CD4-positive, alpha-beta T cell (primary cell): ENCODE data around the gene ADAP2. TPM values are rescaled to one million over a fixed set of nuclear protein-coding genes. Genes with fewer than 3 reads are reported as not detected.
"Not testable (repeated sequence)": the region's sequence is repeated elsewhere in the genome, so short reads cannot be mapped to it uniquely, and the experiment has no call there.

ENCODE experiments used
- ATAC-seq: fragments of 200-7000 bp; cut with Tn5 transposase; one replicate; pipeline ENCODE4 v1.10.0; 2022; ENCODE audit warnings: mild to moderate bottlenecking; ENCODE audit not compliant: poor library complexity
- CTCF ChIA-PET: fragments of 350-600 bp; sonication (Branson Sonifier 250); formaldehyde crosslinking; loops from one replicate; lab custom pipeline; 2021; ENCODE audit warnings: antibody characterized with exemption, inconsistent platforms; lab: Charles Lee
- POLR2A ChIA-PET: fragments of 350-600 bp; sonication (Branson Sonifier 250); formaldehyde crosslinking; loops from one replicate; lab custom pipeline; 2021; ENCODE audit warnings: antibody characterized with exemption, inconsistent platforms; lab: Charles Lee
- DNase-seq, 14 experiments: peaks; one replicate each; pipeline ENCODE4 v3.0.0-alpha.2; 2013 to 2020; ENCODE audit warnings: mixed read lengths in 2 of 14
- H3K27ac ChIP-seq, 2 donors: one replicate each; pipeline versions ENCODE4 v1.5.1 to v1.7.0; 2013; ENCODE audit warnings: low read length in 2 of 2, low read depth in 1 of 2, mild to moderate bottlenecking in 1 of 2
- H3K27me3 ChIP-seq, 2 experiments: 1 replicate in 1 of 2; 2 replicates in 1 of 2; pipeline versions ENCODE4 v1.6.1 to v1.7.0; 2013; ENCODE audit warnings: low read length in 2 of 2, control low read depth in 1 of 2, mild to moderate bottlenecking in 1 of 2, moderate library complexity in 1 of 2; ENCODE audit not compliant: insufficient read depth in 2 of 2, control insufficient read depth in 1 of 2
- H3K36me3 ChIP-seq: one replicate; pipeline ENCODE4 v1.6.1; 2013; ENCODE audit warnings: low read length, control low read depth; ENCODE audit not compliant: insufficient read depth
- H3K4me1 ChIP-seq: one replicate; pipeline ENCODE4 v1.6.1; 2013; ENCODE audit warnings: low read length, control low read depth; ENCODE audit not compliant: insufficient read depth
- H3K4me3 ChIP-seq: one replicate; pipeline ENCODE4 v1.5.1; 2013; ENCODE audit warnings: mild to moderate bottlenecking, low read length, moderate library complexity
- H3K9me3 ChIP-seq, 2 experiments: 1 replicate in 1 of 2; 2 replicates in 1 of 2; pipeline versions ENCODE4 v1.6.1 to v1.7.0; 2013; ENCODE audit warnings: low read length in 2 of 2, mild to moderate bottlenecking in 2 of 2, control low read depth in 1 of 2, moderate library complexity in 1 of 2; ENCODE audit not compliant: control insufficient read depth in 1 of 2, insufficient read depth in 1 of 2
- H3K27ac Mint-ChIP-seq: one replicate; pipeline ENCODE4 v1.8.0; 2020; ENCODE audit warnings: mixed read lengths
- H3K27me3 Mint-ChIP-seq: one replicate; pipeline ENCODE4 v1.8.0; 2021; ENCODE audit warnings: mixed read lengths
- H3K36me3 Mint-ChIP-seq: one replicate; pipeline ENCODE4 v1.8.0; 2021; ENCODE audit warnings: low read depth, mixed read lengths
- H3K4me1 Mint-ChIP-seq: one replicate; pipeline ENCODE4 v1.8.0; 2021; ENCODE audit warnings: low read depth, mixed read lengths
- H3K4me3 Mint-ChIP-seq: one replicate; pipeline ENCODE4 v1.8.0; 2020; ENCODE audit warnings: mild to moderate bottlenecking, mixed read lengths
- H3K9me3 Mint-ChIP-seq: one replicate; pipeline ENCODE4 v1.8.0; 2020; ENCODE audit warnings: mixed read lengths
- intact Hi-C, 2 experiments: fragments of 100-400 bp; cut with DNase I in 1 of 2; cut with micrococcal nuclease in 1 of 2; formaldehyde crosslinking; loops; one replicate each; pipeline versions ENCODE4 v1.15.1 to v1.9.0; 2023 to 2025; cut with DNase I, micrococcal nuclease
- total RNA-seq, 174 experiments: library from RNA in 2 of 174; stranded (reverse) in 2 of 174; gene quantifications; one replicate each; pipeline ENCODE4 v1.2.3 and lab custom pipeline; 2021 to 2026
- TF ChIP-seq, protein P1 (sequence below): fragments of 200-600 bp; IDR thresholded peaks from one replicate; pipeline ENCODE4 v1.8.0; 2022; ENCODE audit warnings: antibody characterized with exemption, mild to moderate bottlenecking

The ADAP2 gene
- total RNA-seq, 2 experiments from 2014 or later, result 1.1 to 1.8 TPM

- Mint-ChIP-seq H3K4me1 (no peaks in the 10 kb centered on the region), H3K4me3 (no peak overlapping the region), H3K27ac (no peak overlapping the region), H3K9me3 (no peaks in the 10 kb centered on the region), H3K27me3 (peaks cover 25% of the 10 kb centered on the region), H3K36me3 (no peaks in the 10 kb centered on the region)
- CTCF ChIA-PET, result no interaction called here
- Histone ChIP-seq H3K4me3 (no peak overlapping the region), H3K36me3 (no peaks in the 10 kb centered on the region), H3K27ac (no peak overlapping the region), H3K27me3 (peaks cover 11% of the 10 kb centered on the region in 2 experiments), H3K9me3 (no peaks in the 10 kb centered on the region), H3K4me1 (no peaks in the 10 kb centered on the region)
- POLR2A ChIA-PET, result no interaction called here
- DNase-seq (no peak), ATAC-seq (no peak)
- intact Hi-C loops, result no loop called here
- TF ChIP-seq, protein P1, sequence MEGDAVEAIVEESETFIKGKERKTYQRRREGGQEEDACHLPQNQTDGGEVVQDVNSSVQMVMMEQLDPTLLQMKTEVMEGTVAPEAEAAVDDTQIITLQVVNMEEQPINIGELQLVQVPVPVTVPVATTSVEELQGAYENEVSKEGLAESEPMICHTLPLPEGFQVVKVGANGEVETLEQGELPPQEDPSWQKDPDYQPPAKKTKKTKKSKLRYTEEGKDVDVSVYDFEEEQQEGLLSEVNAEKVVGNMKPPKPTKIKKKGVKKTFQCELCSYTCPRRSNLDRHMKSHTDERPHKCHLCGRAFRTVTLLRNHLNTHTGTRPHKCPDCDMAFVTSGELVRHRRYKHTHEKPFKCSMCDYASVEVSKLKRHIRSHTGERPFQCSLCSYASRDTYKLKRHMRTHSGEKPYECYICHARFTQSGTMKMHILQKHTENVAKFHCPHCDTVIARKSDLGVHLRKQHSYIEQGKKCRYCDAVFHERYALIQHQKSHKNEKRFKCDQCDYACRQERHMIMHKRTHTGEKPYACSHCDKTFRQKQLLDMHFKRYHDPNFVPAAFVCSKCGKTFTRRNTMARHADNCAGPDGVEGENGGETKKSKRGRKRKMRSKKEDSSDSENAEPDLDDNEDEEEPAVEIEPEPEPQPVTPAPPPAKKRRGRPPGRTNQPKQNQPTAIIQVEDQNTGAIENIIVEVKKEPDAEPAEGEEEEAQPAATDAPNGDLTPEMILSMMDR, result no peak
Observed at GRCh38 chr17:30929081-30929633, 7.4 kb downstream of the ADAP2 start.

- H3K4me1 Mint-ChIP-seq, DNase-seq, H3K27me3 ChIP-seq, ATAC-seq, H3K27ac ChIP-seq, H3K9me3 ChIP-seq, H3K4me1 ChIP-seq, H3K9me3 Mint-ChIP-seq, H3K36me3 Mint-ChIP-seq, H3K4me3 ChIP-seq, POLR2A ChIA-PET, intact Hi-C loops, H3K4me3 Mint-ChIP-seq, CTCF ChIA-PET, H3K27ac Mint-ChIP-seq, H3K36me3 ChIP-seq: not testable (repeated sequence)
- peaks cover 20% of the 10 kb centered on the region for H3K27me3 Mint-ChIP-seq
Observed at GRCh38 chr17:30929861-30930260, 8.1 kb downstream of the ADAP2 start.

DNA sequence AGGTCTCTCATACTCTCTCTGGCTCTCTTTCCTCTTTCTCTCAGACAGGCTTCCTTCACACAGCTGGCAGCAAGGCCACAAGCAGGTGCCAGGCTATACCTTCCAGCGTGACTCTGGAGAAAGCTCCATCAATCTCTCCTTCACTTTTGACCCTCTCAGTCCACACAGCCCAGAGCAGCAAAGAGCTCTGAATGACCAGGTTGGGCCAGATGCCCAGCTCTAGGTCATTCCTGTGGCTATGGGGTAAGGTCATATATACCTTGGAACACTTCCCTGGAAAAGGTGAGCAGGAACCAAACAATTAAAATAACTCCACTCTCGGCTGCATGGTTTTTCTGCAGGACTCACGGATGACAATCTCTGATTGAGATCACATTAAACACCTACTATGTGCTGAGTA is 8.8 kb downstream of the ADAP2 start:
- CTCF ChIA-PET, result no interaction called here
- Mint-ChIP-seq H3K36me3 (no peaks in the 10 kb centered on the region), H3K27ac (no peak overlapping the region), H3K27me3 (peaks cover 18% of the 10 kb centered on the region), H3K4me3 (no peak overlapping the region), H3K9me3 (no peaks in the 10 kb centered on the region), H3K4me1 (no peaks in the 10 kb centered on the region)
- Histone ChIP-seq H3K27me3 (peaks cover 6 to 7% of the 10 kb centered on the region in 2 experiments), H3K36me3 (no peaks in the 10 kb centered on the region), H3K9me3 (no peaks in the 10 kb centered on the region), H3K4me1 (no peaks in the 10 kb centered on the region), H3K27ac (no peak overlapping the region), H3K4me3 (no peak overlapping the region)
- ATAC-seq (no peak), DNase-seq (no peak)
- intact Hi-C loops, result no loop called here
- POLR2A ChIA-PET, result no interaction called here
- TF ChIP-seq, protein P1, result no peak

DNA sequence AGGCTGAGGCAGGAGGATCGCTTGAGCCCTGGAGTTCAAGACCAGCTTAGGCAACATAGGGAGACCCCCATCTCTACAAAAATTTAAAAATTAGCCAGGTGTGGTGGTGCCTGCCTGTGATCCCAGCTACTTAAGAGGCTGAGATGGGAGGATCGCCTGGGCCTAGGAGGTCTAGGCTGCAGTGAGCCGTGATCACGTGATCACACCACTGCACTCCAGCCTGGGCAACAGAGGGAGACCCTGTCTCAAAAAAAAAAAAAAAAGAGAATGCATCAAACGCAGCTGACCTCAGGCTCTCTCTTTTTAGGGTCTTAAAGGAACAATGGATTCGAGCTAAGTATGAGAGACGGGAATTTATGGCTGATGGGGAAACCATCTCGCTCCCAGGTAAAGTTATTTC is 9.8 kb downstream of the ADAP2 start:
- POLR2A ChIA-PET, H3K4me1 Mint-ChIP-seq: not testable (repeated sequence)

More for the DNA sequence above, 9.8 kb downstream of the ADAP2 start:
- H3K27me3 ChIP-seq, H3K9me3 Mint-ChIP-seq, intact Hi-C loops, H3K27me3 Mint-ChIP-seq, H3K4me3 ChIP-seq, H3K4me1 ChIP-seq, H3K36me3 Mint-ChIP-seq, H3K9me3 ChIP-seq, H3K27ac Mint-ChIP-seq, H3K27ac ChIP-seq, CTCF ChIA-PET, H3K4me3 Mint-ChIP-seq, H3K36me3 ChIP-seq, DNase-seq, ATAC-seq: not testable (repeated sequence)
